PC-9 (cell line): Measurements from ENCODE around the gene NR2F1-AS1. TPM values are rescaled to one million over a fixed set of nuclear protein-coding genes. Genes with fewer than 3 reads are reported as not detected.

Source experiments
- BruUV-seq: library from RNA; stranded (reverse); fragments of 400-500 nt; replicated peaks from 2 replicates; lab custom pipeline; 2021; lab: Mats Ljungman, UMichigan
- CTCF ChIA-PET: fragments of 300-600 bp; sonication (Branson Sonifier 250); formaldehyde crosslinking; loops from one replicate; lab custom pipeline; 2022; ENCODE audit warnings: antibody characterized with exemption; lab: Charles Lee
- POLR2A ChIA-PET: fragments of 300-600 bp; sonication (Branson Sonifier 250); formaldehyde crosslinking; loops from one replicate; lab custom pipeline; 2022; ENCODE audit warnings: antibody characterized with exemption; ENCODE audit not compliant: unreplicated experiment; lab: Charles Lee
- DNase-seq, 2 experiments: peaks; one replicate each; pipeline versions ENCODE4 v3.0.0 to v3.0.0-alpha.2; 2015 to 2022; ENCODE audit warnings: mixed read lengths in 1 of 2
- H2AFZ ChIP-seq: fragments of 200-600 bp; sonication (generic); 2 replicates; pipeline ENCODE4 v1.8.1; 2017; ENCODE audit warnings: antibody characterized with exemption
- H3F3A ChIP-seq: fragments of 200-600 bp; sonication (generic); 2 replicates; pipeline ENCODE4 v1.8.1; 2017; ENCODE audit warnings: antibody characterized with exemption, mild to moderate bottlenecking, low read depth; ENCODE audit not compliant: insufficient read depth
- H3K27ac ChIP-seq: fragments of 200-600 bp; sonication (generic); 2 replicates; pipeline ENCODE4 v1.6.1; 2016; ENCODE audit warnings: mixed run types
- H3K27me3 ChIP-seq: fragments of 200-600 bp; sonication (generic); 2 replicates; pipeline ENCODE4 v1.6.1; 2016; ENCODE audit warnings: low read depth, mixed run types; ENCODE audit not compliant: insufficient read depth
- H3K36me3 ChIP-seq: fragments of 200-600 bp; sonication (generic); 2 replicates; pipeline ENCODE4 v1.6.1; 2016; ENCODE audit warnings: low read depth, mixed run types
- H3K4me1 ChIP-seq: fragments of 200-600 bp; sonication (generic); replicated peaks from 2 replicates; pipeline ENCODE4 v1.6.1; 2016; ENCODE audit warnings: mixed run types; ENCODE audit not compliant: insufficient read depth
- H3K4me2 ChIP-seq: fragments of 200-600 bp; sonication (generic); 2 replicates; pipeline ENCODE4 v1.6.1; 2017; ENCODE audit warnings: mixed run types
- H3K4me3 ChIP-seq: fragments of 200-600 bp; sonication (generic); 2 replicates; pipeline ENCODE4 v1.6.1; 2016; ENCODE audit warnings: mixed run types
- H3K79me2 ChIP-seq: fragments of 200-600 bp; sonication (generic); 2 replicates; pipeline ENCODE4 v1.6.1; 2017; ENCODE audit warnings: low read depth, mixed run types
- H3K9me2 ChIP-seq: fragments of 200-600 bp; sonication (generic); 2 replicates; pipeline ENCODE4 v1.8.1; 2017; ENCODE audit warnings: mild to moderate bottlenecking; ENCODE audit not compliant: insufficient read depth
- H3K9me3 ChIP-seq: fragments of 200-600 bp; sonication (generic); 2 replicates; pipeline ENCODE4 v1.8.1; 2016; ENCODE audit warnings: low read depth; ENCODE audit not compliant: insufficient read depth
- H4K20me1 ChIP-seq: fragments of 200-600 bp; sonication (generic); 2 replicates; pipeline ENCODE4 v1.8.1; 2017; ENCODE audit not compliant: insufficient read depth
- EZH2 ChIP-seq: fragments of 200-600 bp; sonication (generic); IDR thresholded peaks from 2 replicates; pipeline ENCODE4 v1.8.0; 2017; ENCODE audit warnings: antibody characterized with exemption, low read depth
- intact Hi-C: fragments of 100-400 bp; cut with micrococcal nuclease; formaldehyde crosslinking; loops from one replicate; pipeline ENCODE4 v1.10.0; 2022; ENCODE audit not compliant: unreplicated experiment
- total RNA-seq: library from RNA; stranded (reverse); gene quantifications from 2 replicates; pipeline ENCODE4 v1.2.3, GENCODE V29; 2021
- TF ChIP-seq, protein P1 (sequence below): fragments of 200-600 bp; sonication (generic); conservative IDR thresholded peaks from 2 replicates; pipeline ENCODE4 v1.6.1; 2017; ENCODE audit warnings: mixed run types, antibody characterized with exemption, mild to moderate bottlenecking, moderate library complexity

The NR2F1-AS1 gene
- total RNA-seq, 1 experiment from 2014 or later = 6.0 TPM

- Histone ChIP-seq H3K79me2 (peaks cover 19% of the 10 kb centered on the region), H3K27me3 (no peaks in the 10 kb centered on the region), H3K4me2 (no peak overlapping the region), H2AFZ (no peak overlapping the region), H3K9me2 (no peaks in the 10 kb centered on the region), H3F3A (no peaks in the 10 kb centered on the region), H3K4me1 (peaks cover 11% of the 10 kb centered on the region), H3K4me3 (no peak overlapping the region), H3K36me3 (0 out of 2 replicates have a peak, but pooled peaks cover 19% of the 10 kb centered on the region), H4K20me1 (no peaks in the 10 kb centered on the region), H3K27ac (no peak overlapping the region), H3K9me3 (no peaks in the 10 kb centered on the region)
- no peak for DNase-seq
- BruUV-seq = no TSS peak
- ChIA-PET POLR2A (no interaction called here), CTCF (no interaction called here)
- intact Hi-C loops = loop anchor here (10.0 kb wide), 1 partner anchor 304 kb away; no protein-coding TSS in a partner anchor
- TF ChIP-seq EZH2 = no peak
- TF ChIP-seq, protein P1, sequence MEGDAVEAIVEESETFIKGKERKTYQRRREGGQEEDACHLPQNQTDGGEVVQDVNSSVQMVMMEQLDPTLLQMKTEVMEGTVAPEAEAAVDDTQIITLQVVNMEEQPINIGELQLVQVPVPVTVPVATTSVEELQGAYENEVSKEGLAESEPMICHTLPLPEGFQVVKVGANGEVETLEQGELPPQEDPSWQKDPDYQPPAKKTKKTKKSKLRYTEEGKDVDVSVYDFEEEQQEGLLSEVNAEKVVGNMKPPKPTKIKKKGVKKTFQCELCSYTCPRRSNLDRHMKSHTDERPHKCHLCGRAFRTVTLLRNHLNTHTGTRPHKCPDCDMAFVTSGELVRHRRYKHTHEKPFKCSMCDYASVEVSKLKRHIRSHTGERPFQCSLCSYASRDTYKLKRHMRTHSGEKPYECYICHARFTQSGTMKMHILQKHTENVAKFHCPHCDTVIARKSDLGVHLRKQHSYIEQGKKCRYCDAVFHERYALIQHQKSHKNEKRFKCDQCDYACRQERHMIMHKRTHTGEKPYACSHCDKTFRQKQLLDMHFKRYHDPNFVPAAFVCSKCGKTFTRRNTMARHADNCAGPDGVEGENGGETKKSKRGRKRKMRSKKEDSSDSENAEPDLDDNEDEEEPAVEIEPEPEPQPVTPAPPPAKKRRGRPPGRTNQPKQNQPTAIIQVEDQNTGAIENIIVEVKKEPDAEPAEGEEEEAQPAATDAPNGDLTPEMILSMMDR = no peak
These were observed 9.5 kb upstream of the NR2F1-AS1 start for GRCh38 chr5:93590493-93590892.

DNA sequence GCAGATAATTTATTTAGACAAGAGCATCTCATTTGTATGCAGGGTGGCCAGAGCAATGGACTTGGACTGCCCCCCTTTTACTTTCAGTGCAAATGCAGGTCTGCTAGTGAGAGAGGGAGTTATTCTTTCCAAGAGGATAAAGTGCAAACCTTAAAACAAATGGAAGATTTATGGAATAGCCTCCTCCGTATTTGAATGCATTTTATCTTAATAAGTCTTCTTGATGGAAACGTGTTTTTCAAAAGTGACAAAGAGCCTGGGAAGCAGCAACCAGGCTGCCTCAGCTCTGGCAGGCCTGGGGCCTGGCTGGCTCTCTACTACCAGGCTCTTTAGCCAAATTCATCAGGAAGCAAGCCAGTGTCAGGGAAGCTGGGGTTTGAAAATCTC is 8.8 kb upstream of the NR2F1-AS1 start:
- peaks cover 11% of the 10 kb centered on the region for H3K4me1 ChIP-seq
- no peaks in the 10 kb centered on the region for H3K27me3 ChIP-seq
- ChIA-PET CTCF (no interaction called here), POLR2A (no interaction called here)
- H3K4me2 ChIP-seq = no peak overlapping the region
- H2AFZ ChIP-seq = no peak overlapping the region
- intact Hi-C loops = loop anchor here (10.0 kb wide), 6 partner anchors 235 to 1945 kb away; a partner anchor contains a TSS
- TF ChIP-seq EZH2 = no peak
- TF ChIP-seq, protein P1 = no peak
- H3F3A ChIP-seq = no peaks in the 10 kb centered on the region
- DNase-seq = no peak
- no peaks in the 10 kb centered on the region for H3K9me3 ChIP-seq
- H4K20me1 ChIP-seq = no peaks in the 10 kb centered on the region
- no peaks in the 10 kb centered on the region for H3K9me2 ChIP-seq
- peaks cover 19% of the 10 kb centered on the region for H3K79me2 ChIP-seq
- H3K4me3 ChIP-seq = no peak overlapping the region
- no peak overlapping the region for H3K27ac ChIP-seq
- 0 out of 2 replicates have a peak, but pooled peaks cover 19% of the 10 kb centered on the region for H3K36me3 ChIP-seq
- BruUV-seq = no TSS peak

GRCh38 chr5:93589152-93589828 is 8.3 kb upstream of the NR2F1-AS1 start:
- intact Hi-C loops = loop anchor here (10.0 kb wide), 5 partner anchors 234 to 1944 kb away; a partner anchor contains a TSS
- H3K9me3 ChIP-seq = no peaks in the 10 kb centered on the region
- peaks cover 19% of the 10 kb centered on the region for H3K79me2 ChIP-seq
- no peaks in the 10 kb centered on the region for H4K20me1 ChIP-seq
- POLR2A ChIA-PET = no interaction called here
- CTCF ChIA-PET = interaction anchor here (0.7 kb wide), 1 partner anchor 151 kb away, joined by 3 read pairs; no protein-coding TSS in a partner anchor
- no peak overlapping the region for H3K27ac ChIP-seq
- no peak overlapping the region for H3K4me3 ChIP-seq
- H3K4me2 ChIP-seq = no peak overlapping the region
- H3K36me3 ChIP-seq = 0 out of 2 replicates have a peak, but pooled peaks cover 16% of the 10 kb centered on the region
- H3K4me1 ChIP-seq = peaks cover 11% of the 10 kb centered on the region
- H2AFZ ChIP-seq = no peak overlapping the region
- no peak for DNase-seq
- H3F3A ChIP-seq = no peaks in the 10 kb centered on the region
- no peaks in the 10 kb centered on the region for H3K27me3 ChIP-seq
- BruUV-seq = no TSS peak
- H3K9me2 ChIP-seq = no peaks in the 10 kb centered on the region
- TF ChIP-seq, protein P1 = no peak
- TF ChIP-seq EZH2 = no peak
